ENCODE measurements around the gene SLC16A5.
A peak's percentile ranks its signal among the peaks of the same experiment; 100 is the strongest.

The SLC16A5 gene

GRCh38 chr17:75084039-75084660 lies 3.6 kb upstream of the SLC16A5 start:
- Histone ChIP-seq H3K79me1 (ENCODE audit: low read length) (no peaks in the 10 kb centered on the region), H3K4me2 (ENCODE audit: low read length) (no peak overlapping the region), H3K56ac (ENCODE audit: low read length) (peak overlapping the region; percentile 59), H3K4ac (ENCODE audit: low read depth, low read length) (no peak overlapping the region), H2BK120ac (ENCODE audit: low read depth, low read length) (no peak overlapping the region), H2BK5ac (ENCODE audit: low read length) (peak overlapping the region; percentile 23), H3K27me3 (ENCODE audit: insufficient read depth, low read length, poor library complexity) (no peaks in the 10 kb centered on the region), H2AK5ac (ENCODE audit: low read length) (no peak overlapping the region), H2BK15ac (replicated peaks; ENCODE audit: low read depth) (no peak overlapping the region), H3K18ac (ENCODE audit: low read length) (no peak overlapping the region), H3K27ac (ENCODE audit: low read depth, low read length) (no peak overlapping the region), H3K36me3 (ENCODE audit: control insufficient read depth, insufficient read depth, low read length) (no peaks in the 10 kb centered on the region), H3K23ac (ENCODE audit: low read length) (no peak overlapping the region), H4K8ac (ENCODE audit: low read depth, low read length) (no peak overlapping the region), H4K5ac (ENCODE audit: low read length) (no peak overlapping the region), H3K9ac (ENCODE audit: low read length) (no peak overlapping the region), H3K4me1 (ENCODE audit: control insufficient read depth, low read depth, low read length) (peaks cover 13% of the 10 kb centered on the region), H3K79me2 (ENCODE audit: control insufficient read depth, insufficient read depth, low read length) (no peaks in the 10 kb centered on the region), H3K4me3 (ENCODE audit: low read length) (no peak overlapping the region)
- peak; percentile 74 for DNase-seq
- no CpG with 5 or more reads among the region's 14 CpGs for WGBS (ENCODE audit: extremely low coverage, insufficient coverage, low lambda C conversion rate)

- no CpG with 5 or more reads among the region's 15 CpGs for WGBS (ENCODE audit: extremely low coverage, insufficient coverage, low lambda C conversion rate)
- no peak overlapping the region for H4K5ac ChIP-seq (ENCODE audit: low read length)
- peak overlapping the region; percentile 94 for H2AK5ac ChIP-seq (ENCODE audit: low read length)
- H2BK5ac ChIP-seq (ENCODE audit: low read length), result no peak overlapping the region
- peaks cover 24% of the 10 kb centered on the region for H3K4me1 ChIP-seq (ENCODE audit: control insufficient read depth, low read depth, low read length)
- DNase-seq, result no peak
- no peak overlapping the region for H2BK120ac ChIP-seq (ENCODE audit: low read depth, low read length)
- H3K56ac ChIP-seq (ENCODE audit: low read length), result peak overlapping the region; percentile 6
- no peak overlapping the region for H3K4me3 ChIP-seq (ENCODE audit: low read length)
- no peak overlapping the region for H3K18ac ChIP-seq (ENCODE audit: low read length)
- no peaks in the 10 kb centered on the region for H3K27me3 ChIP-seq (ENCODE audit: insufficient read depth, low read length, poor library complexity)
- H3K4ac ChIP-seq (ENCODE audit: low read depth, low read length), result no peak overlapping the region
- H3K9ac ChIP-seq (ENCODE audit: low read length), result no peak overlapping the region
- peaks cover 12% of the 10 kb centered on the region for H3K79me2 ChIP-seq (ENCODE audit: control insufficient read depth, insufficient read depth, low read length)
- no peak overlapping the region for H3K4me2 ChIP-seq (ENCODE audit: low read length)
- no peaks in the 10 kb centered on the region for H3K36me3 ChIP-seq (ENCODE audit: control insufficient read depth, insufficient read depth, low read length)
- peaks cover 10% of the 10 kb centered on the region for H3K79me1 ChIP-seq (ENCODE audit: low read length)
- no peak overlapping the region for H2BK15ac ChIP-seq (replicated peaks; ENCODE audit: low read depth)
- H3K23ac ChIP-seq (ENCODE audit: low read length), result no peak overlapping the region
- no peak overlapping the region for H4K8ac ChIP-seq (ENCODE audit: low read depth, low read length)
- H3K27ac ChIP-seq (ENCODE audit: low read depth, low read length), result no peak overlapping the region
Observed at GRCh38 chr17:75086496-75087181, 1.1 kb upstream of the SLC16A5 start.

- Histone ChIP-seq H3K79me1 (ENCODE audit: low read length) (peaks cover 14% of the 10 kb centered on the region), H3K27ac (ENCODE audit: low read depth, low read length) (peak overlapping the region; percentile 99), H3K56ac (ENCODE audit: low read length) (peak overlapping the region; percentile 88), H2BK15ac (replicated peaks; ENCODE audit: low read depth) (no peak overlapping the region), H2AK5ac (ENCODE audit: low read length) (peak overlapping the region; percentile 72), H3K4ac (ENCODE audit: low read depth, low read length) (peak overlapping the region; percentile 49), H3K4me2 (ENCODE audit: low read length) (peak overlapping the region; percentile 64), H3K4me3 (ENCODE audit: low read length) (peak overlapping the region; percentile 21), H4K5ac (ENCODE audit: low read length) (no peak overlapping the region), H3K79me2 (ENCODE audit: control insufficient read depth, insufficient read depth, low read length) (peaks cover 16% of the 10 kb centered on the region), H2BK120ac (ENCODE audit: low read depth, low read length) (peak overlapping the region; percentile 90), H3K27me3 (ENCODE audit: insufficient read depth, low read length, poor library complexity) (no peaks in the 10 kb centered on the region), H3K36me3 (ENCODE audit: control insufficient read depth, insufficient read depth, low read length) (no peaks in the 10 kb centered on the region), H4K8ac (ENCODE audit: low read depth, low read length) (no peak overlapping the region), H3K9ac (ENCODE audit: low read length) (peak overlapping the region; percentile 88), H2BK5ac (ENCODE audit: low read length) (peak overlapping the region; percentile 96), H3K4me1 (ENCODE audit: control insufficient read depth, low read depth, low read length) (peaks cover 27% of the 10 kb centered on the region), H3K23ac (ENCODE audit: low read length) (peak overlapping the region; percentile 72), H3K18ac (ENCODE audit: low read length) (peak overlapping the region; percentile 62)
- no CpG with 5 or more reads among the region's 12 CpGs for WGBS (ENCODE audit: extremely low coverage, insufficient coverage, low lambda C conversion rate)
- DNase-seq, result no peak
Observed at GRCh38 chr17:75087182-75087557, 584 bp upstream of the SLC16A5 start.

GRCh38 chr17:75088465-75089417 lies 987 bp downstream of the SLC16A5 start:
- H3K4ac ChIP-seq (ENCODE audit: low read depth, low read length), result peak overlapping the region; percentile 65
- H2BK15ac ChIP-seq (replicated peaks; ENCODE audit: low read depth), result no peak overlapping the region
- no peaks in the 10 kb centered on the region for H3K36me3 ChIP-seq (ENCODE audit: control insufficient read depth, insufficient read depth, low read length)
- no peak overlapping the region for H4K8ac ChIP-seq (ENCODE audit: low read depth, low read length)
- H2BK5ac ChIP-seq (ENCODE audit: low read length), result peak overlapping the region; percentile 37
- peak overlapping the region; percentile 50 for H4K5ac ChIP-seq (ENCODE audit: low read length)
- WGBS (ENCODE audit: extremely low coverage, insufficient coverage, low lambda C conversion rate), result no CpG with 5 or more reads among the region's 11 CpGs
- peak overlapping the region; percentile 66 for H3K4me3 ChIP-seq (ENCODE audit: low read length)
- H3K4me1 ChIP-seq (ENCODE audit: control insufficient read depth, low read depth, low read length), result peaks cover 25% of the 10 kb centered on the region
- H3K79me2 ChIP-seq (ENCODE audit: control insufficient read depth, insufficient read depth, low read length), result peaks cover 24% of the 10 kb centered on the region
- peak overlapping the region; percentile 99 for H3K18ac ChIP-seq (ENCODE audit: low read length)
- H3K79me1 ChIP-seq (ENCODE audit: low read length), result peaks cover 24% of the 10 kb centered on the region
- peak overlapping the region; percentile 54 for H3K23ac ChIP-seq (ENCODE audit: low read length)
- peak overlapping the region; percentile 81 for H3K9ac ChIP-seq (ENCODE audit: low read length)
- H3K27me3 ChIP-seq (ENCODE audit: insufficient read depth, low read length, poor library complexity), result no peaks in the 10 kb centered on the region
- peak overlapping the region; percentile 98 for H3K27ac ChIP-seq (ENCODE audit: low read depth, low read length)
- peak overlapping the region; percentile 88 for H3K56ac ChIP-seq (ENCODE audit: low read length)
- peak overlapping the region; percentile 1 for H2BK120ac ChIP-seq (ENCODE audit: low read depth, low read length)
- H2AK5ac ChIP-seq (ENCODE audit: low read length), result peak overlapping the region; percentile 96
- peak; percentile 83 for DNase-seq
- H3K4me2 ChIP-seq (ENCODE audit: low read length), result peak overlapping the region; percentile 38

GRCh38 chr17:75090871-75091854 lies 3.4 kb downstream of the SLC16A5 start:
- Histone ChIP-seq H3K79me2 (ENCODE audit: control insufficient read depth, insufficient read depth, low read length) (peaks cover 24% of the 10 kb centered on the region), H3K79me1 (ENCODE audit: low read length) (peaks cover 24% of the 10 kb centered on the region), H3K18ac (ENCODE audit: low read length) (peak overlapping the region; percentile 51), H3K56ac (ENCODE audit: low read length) (peak overlapping the region; percentile 72), H2BK15ac (replicated peaks; ENCODE audit: low read depth) (no peak overlapping the region), H3K27ac (ENCODE audit: low read depth, low read length) (no peak overlapping the region), H2BK120ac (ENCODE audit: low read depth, low read length) (no peak overlapping the region), H3K27me3 (ENCODE audit: insufficient read depth, low read length, poor library complexity) (no peaks in the 10 kb centered on the region), H3K4me1 (ENCODE audit: control insufficient read depth, low read depth, low read length) (peaks cover 20% of the 10 kb centered on the region), H3K4me3 (ENCODE audit: low read length) (no peak overlapping the region), H2AK5ac (ENCODE audit: low read length) (no peak overlapping the region), H3K23ac (ENCODE audit: low read length) (peak overlapping the region; percentile 73), H3K9ac (ENCODE audit: low read length) (peak overlapping the region; percentile 65), H3K4ac (ENCODE audit: low read depth, low read length) (no peak overlapping the region), H4K5ac (ENCODE audit: low read length) (no peak overlapping the region), H3K4me2 (ENCODE audit: low read length) (peak overlapping the region; percentile 16), H4K8ac (ENCODE audit: low read depth, low read length) (no peak overlapping the region), H2BK5ac (ENCODE audit: low read length) (no peak overlapping the region), H3K36me3 (ENCODE audit: control insufficient read depth, insufficient read depth, low read length) (no peaks in the 10 kb centered on the region)
- DNase-seq, result no peak
- no CpG with 5 or more reads among the region's 19 CpGs for whole genome bisulfite sequencing (ENCODE audit: extremely low coverage, insufficient coverage, low lambda C conversion rate)

Measured in mesendoderm (in vitro differentiated cells).